Glomerular visceral epithelial cell (primary cell): Measurements from ENCODE around the gene GCNT3.
"Not testable (repeated sequence)": the region's sequence is repeated elsewhere in the genome, so short reads cannot be mapped to it uniquely, and the experiment has no call there.

Experiments
- DNase-seq: peaks from one replicate; pipeline ENCODE4 v3.0.0-alpha.2; 2016; ENCODE audit errors: extremely low spot score

Gene GCNT3

DNA sequence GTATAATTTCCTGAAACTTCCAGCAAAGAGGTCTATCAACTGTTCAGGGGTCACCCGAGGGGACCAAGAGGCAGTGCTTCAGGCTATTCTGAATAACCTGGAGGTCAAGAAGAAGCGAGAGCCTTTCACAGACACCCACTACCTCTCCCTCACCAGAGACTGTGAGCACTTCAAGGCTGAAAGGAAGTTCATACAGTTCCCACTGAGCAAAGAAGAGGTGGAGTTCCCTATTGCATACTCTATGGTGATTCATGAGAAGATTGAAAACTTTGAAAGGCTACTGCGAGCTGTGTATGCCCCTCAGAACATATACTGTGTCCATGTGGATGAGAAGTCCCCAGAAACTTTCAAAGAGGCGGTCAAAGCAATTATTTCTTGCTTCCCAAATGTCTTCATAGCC lies 6.8 kb downstream of the GCNT3 start:
- DNase-seq: no peak

- DNase-seq: peak; percentile 49
Measured at GRCh38 chr15:59622289-59622688, 10.7 kb downstream of the GCNT3 start.

GRCh38 chr15:59632714-59633113 lies 21.1 kb downstream of the GCNT3 start:
- DNase-seq: no peak

- DNase-seq: no peak
Measured at GRCh38 chr15:59636184-59636583, 24.6 kb downstream of the GCNT3 start.

DNA sequence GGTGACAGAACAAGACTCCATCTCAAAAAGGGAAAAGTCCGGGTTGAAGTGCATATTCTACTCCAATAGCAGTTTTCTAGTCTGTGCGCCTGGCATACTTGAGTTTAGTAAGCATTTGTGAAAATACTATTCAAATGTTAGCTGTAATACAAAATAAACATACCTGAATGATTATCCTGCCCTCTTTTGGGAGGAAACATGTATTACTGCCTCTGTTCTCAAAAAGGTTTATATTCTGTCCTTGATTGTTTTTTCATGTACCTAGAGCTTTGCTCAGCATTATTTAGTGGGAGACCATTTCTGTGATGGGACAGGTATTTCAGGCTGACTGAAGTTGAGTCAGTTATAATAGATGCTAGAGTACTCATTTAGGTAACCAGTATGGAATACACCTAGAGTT lies 25.9 kb downstream of the GCNT3 start:
- DNase-seq: not testable (repeated sequence)

DNA sequence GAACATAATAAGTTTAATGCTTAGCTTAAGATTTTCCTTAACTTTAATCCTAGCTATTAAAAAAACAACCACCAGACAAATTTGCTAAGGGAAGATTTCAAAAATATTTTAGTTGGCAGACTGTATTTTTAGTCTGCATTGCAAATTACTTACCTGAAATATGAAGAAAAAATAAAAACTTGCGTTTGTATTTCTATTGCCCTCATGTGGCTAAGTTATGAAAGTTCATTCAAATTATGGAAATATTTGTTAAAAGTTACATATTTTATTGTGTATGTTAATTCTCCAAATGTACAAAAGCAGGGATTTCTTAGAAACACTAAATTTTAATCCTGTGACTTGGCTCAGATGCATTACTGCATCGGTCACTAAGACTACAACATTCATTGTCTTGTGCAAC lies 30.8 kb downstream of the GCNT3 start:
- no peak for DNase-seq

- DNase-seq: no peak
Measured at GRCh38 chr15:59644756-59645155, 33.2 kb downstream of the GCNT3 start.

DNA sequence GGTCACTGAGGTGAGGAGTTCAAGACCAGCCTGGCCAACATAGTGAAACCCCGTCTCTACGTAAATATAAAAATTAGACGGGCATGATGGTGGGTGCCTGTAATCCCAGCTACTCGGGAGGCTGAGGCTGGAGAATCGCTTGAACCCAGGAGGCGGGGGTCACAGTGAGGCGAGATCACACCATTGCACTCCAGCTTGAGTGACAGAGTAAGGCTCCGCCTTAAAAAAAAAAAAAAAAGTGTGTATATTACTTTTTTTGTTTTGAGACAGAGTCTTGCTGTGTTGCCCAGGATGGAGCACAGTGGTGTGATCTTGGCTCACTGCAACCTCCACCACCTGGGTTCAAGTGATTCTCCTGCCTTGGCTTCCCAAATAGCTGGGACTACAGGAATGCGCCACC lies 34.2 kb downstream of the GCNT3 start:
- DNase-seq: not testable (repeated sequence)

- no peak for DNase-seq
Measured at GRCh38 chr15:59646277-59646676, 34.7 kb downstream of the GCNT3 start.

GRCh38 chr15:59647085-59647484 lies 35.5 kb downstream of the GCNT3 start:
- DNase-seq: no peak

DNA sequence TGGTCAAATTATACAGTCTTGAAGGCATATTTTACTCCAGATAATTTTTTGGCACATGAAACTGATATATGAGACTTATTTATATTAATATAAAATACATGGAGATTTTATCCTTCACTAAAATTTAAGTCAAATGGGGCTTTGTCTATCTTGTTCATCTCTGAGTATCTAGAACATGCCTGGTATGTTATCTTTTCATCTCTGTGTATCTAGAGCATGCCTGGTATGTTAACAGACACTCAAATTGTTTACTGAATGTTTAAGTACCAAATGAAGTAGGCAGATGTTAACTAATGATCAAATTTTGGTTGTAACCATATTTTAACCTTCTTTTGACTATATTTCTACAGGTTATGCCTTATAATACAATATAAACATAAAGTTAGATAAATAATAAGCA lies 38.0 kb downstream of the GCNT3 start:
- DNase-seq: no peak

DNA sequence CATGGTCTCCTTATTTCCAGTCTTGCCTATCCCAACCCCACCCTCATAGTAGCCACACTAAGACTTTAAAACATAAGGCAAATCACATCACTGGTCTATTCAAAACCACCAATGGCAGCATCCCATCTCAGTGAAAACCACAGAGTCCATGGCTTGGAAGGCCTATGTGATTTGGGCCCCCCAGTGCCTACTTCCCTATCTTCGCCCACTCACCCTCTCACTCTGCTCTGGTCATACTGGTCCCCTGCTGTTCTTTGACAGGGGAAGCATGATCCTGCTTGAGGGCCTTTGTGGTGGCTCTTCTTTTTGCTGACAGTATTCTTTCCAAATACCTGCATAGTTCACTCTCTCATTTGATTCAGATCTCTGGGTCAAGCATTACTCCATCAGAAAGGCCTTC lies 42.5 kb downstream of the GCNT3 start:
- no peak for DNase-seq

GRCh38 chr15:59656897-59657634 lies 45.5 kb downstream of the GCNT3 start, which contains the start of gene GTF2A2:
Gene GTF2A2, minus strand, starts transcription at chr15:59657515. Its CDS starts 5,238 bp downstream, at chr15:59652277.
- peak; percentile 95 for DNase-seq

DNA sequence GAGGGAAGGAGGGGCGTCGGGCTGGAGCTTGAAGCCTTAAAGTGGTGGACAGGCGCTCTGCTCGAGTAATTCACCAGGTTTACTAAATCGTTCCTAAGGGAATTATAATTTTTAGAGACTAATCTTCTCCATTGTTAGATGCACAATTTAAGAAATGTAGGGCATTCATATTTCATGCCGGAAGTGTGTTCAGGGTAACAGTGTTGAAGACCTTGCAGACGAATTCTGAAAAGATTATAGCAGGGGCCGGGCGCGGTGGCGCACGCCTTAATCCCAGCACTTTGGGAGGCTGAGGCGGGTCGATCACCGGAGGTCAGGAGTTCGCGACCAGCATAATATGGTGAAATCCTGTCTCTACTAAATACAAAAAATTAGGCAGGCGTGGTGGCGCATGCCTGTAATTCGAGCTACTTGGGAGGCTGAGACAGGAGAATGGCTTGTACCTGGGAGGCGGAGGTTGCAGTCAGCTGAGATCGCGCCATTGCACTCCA lies 46.1 kb downstream of the GCNT3 start:
- DNase-seq: no peak

GRCh38 chr15:59659366-59659765 lies 47.8 kb downstream of the GCNT3 start:
- DNase-seq: no peak

- DNase-seq: no peak
Measured at GRCh38 chr15:59662260-59662659, 50.7 kb downstream of the GCNT3 start.

GRCh38 chr15:59668556-59668955 lies 57.0 kb downstream of the GCNT3 start:
- DNase-seq: no peak
